ENCODE results near the gene IL24. TPM values are rescaled to one million over a fixed set of nuclear protein-coding genes. Genes with fewer than 3 reads are reported as not detected.

Gene IL24
- total and polyA plus RNA-seq, 12 donors = 0.26 TPM; not detected in 11

DNA sequence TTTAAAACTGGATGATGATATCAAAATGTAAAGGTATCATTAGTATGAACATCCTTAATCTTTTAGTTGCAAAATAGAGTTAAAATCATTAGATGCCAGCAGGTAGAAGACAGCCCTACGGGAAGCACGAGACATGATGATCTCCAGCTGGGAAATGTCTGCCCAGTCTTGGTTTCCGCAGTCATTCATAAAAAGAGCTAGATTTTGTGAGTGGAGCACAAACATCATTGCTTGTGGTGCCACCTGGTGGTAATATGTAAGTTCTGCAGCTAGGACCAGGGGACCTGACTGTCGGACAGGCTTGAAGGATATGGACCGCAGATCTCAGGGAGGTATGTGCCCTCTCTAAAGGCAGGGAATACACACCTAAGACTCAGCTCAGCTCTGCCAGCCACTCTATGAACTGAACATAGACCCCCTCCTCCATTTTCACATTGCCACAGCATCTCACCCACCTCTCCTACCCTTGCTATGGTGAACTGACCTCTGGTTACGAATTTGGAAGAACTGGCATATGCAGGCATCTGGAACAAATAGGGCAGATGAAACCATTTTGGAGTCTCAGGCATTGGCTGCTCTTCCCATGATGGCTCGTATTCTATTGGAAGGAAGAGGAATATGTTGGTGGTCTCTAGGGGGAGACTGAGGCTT is 15.3 kb downstream of the IL24 start:
- intact Hi-C loops (cut with DNase I) = loop anchor here (1.0 to 10.0 kb wide), 19 partner anchors 45 to 428 kb away; partner anchors contain the start of genes IL20 (in 3 of the 10) and DYRK3 (in 1 of the 10)
- H3K27me3 ChIP-seq = peaks cover 0 to 32% (median 15%) of the 10 kb centered on the region in 7 donors
- no peaks in the 10 kb centered on the region for H3K36me3 ChIP-seq
- no peak overlapping the region for H3K4me3 ChIP-seq
- TF ChIP-seq, protein P1, sequence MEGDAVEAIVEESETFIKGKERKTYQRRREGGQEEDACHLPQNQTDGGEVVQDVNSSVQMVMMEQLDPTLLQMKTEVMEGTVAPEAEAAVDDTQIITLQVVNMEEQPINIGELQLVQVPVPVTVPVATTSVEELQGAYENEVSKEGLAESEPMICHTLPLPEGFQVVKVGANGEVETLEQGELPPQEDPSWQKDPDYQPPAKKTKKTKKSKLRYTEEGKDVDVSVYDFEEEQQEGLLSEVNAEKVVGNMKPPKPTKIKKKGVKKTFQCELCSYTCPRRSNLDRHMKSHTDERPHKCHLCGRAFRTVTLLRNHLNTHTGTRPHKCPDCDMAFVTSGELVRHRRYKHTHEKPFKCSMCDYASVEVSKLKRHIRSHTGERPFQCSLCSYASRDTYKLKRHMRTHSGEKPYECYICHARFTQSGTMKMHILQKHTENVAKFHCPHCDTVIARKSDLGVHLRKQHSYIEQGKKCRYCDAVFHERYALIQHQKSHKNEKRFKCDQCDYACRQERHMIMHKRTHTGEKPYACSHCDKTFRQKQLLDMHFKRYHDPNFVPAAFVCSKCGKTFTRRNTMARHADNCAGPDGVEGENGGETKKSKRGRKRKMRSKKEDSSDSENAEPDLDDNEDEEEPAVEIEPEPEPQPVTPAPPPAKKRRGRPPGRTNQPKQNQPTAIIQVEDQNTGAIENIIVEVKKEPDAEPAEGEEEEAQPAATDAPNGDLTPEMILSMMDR (IDR thresholded peaks at IDR 0.05) = peak; percentile 68 to 91 (median 85)
- H3K4me1 ChIP-seq = peaks cover 4 to 29% (median 6%) of the 10 kb centered on the region in 9 donors
- ATAC-seq (peak; percentile 28 to 82 (median 66)), DNase-seq (peak in 1 of 2 donors; percentile 76)
- 21 to 22% methylated on average over 7 of the region's 7 CpGs for WGBS, 2 donors
- H3K9me3 ChIP-seq = no peaks in the 10 kb centered on the region
- no peak overlapping the region for H3K27ac ChIP-seq

DNA sequence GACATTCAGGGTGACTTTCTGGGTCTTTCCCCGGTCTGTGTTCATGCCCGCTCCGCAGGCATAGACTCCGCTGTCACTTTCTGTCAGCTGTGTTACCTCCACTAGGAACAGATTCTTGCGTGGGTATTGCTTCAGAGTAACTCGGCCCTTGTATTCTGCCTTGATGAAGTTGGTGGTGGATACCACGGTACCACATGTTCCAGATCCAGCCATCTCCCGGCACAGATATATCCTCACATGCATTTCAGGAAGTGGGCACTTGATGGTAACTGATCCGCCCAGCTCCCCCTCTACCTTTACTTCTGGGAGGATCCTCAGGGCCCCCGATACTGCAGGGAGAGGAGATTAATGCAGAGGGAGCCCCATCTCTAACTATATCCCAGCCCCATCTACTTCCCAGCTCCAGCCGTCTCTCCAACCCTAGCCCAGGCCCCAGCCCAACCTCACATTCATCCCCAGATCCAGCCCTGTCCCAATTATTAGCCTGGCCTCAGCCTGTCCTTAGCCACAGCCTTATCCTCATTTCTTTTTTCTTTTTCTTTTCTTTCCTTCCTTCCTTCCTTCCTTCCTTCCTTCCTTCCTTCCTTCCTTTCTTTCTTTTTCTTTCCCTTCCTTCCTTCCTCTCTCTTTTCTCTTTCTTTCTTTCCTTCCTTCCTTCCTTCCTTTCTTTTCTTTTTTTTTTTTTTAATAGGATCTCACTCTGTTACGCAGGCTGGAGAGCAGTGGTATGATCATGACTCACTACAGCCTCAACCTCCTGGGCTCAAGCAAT is 16.7 kb downstream of the IL24 start:
- TF ChIP-seq, protein P1 (IDR thresholded peaks at IDR 0.05) = no peak
- no peak for ATAC-seq
- Histone ChIP-seq H3K27ac (no peak overlapping the region), H3K9me3 (no peaks in the 10 kb centered on the region), H3K27me3 (peaks cover 0 to 26% (median 11%) of the 10 kb centered on the region in 7 donors), H3K36me3 (no peaks in the 10 kb centered on the region), H3K4me1 (peaks cover 4 to 26% (median 6%) of the 10 kb centered on the region in 9 donors), H3K4me3 (no peak overlapping the region)
- intact Hi-C loops (cut with DNase I) = loop anchor here (2.0 to 10.0 kb wide), 18 partner anchors 47 to 429 kb away; partner anchors contain the start of genes IL20 (in 3 of the 10) and DYRK3 (in 1 of the 10)
- 84 to 89% methylated on average over 12 of the region's 12 CpGs for WGBS, 2 donors
- no peak for DNase-seq

DNA sequence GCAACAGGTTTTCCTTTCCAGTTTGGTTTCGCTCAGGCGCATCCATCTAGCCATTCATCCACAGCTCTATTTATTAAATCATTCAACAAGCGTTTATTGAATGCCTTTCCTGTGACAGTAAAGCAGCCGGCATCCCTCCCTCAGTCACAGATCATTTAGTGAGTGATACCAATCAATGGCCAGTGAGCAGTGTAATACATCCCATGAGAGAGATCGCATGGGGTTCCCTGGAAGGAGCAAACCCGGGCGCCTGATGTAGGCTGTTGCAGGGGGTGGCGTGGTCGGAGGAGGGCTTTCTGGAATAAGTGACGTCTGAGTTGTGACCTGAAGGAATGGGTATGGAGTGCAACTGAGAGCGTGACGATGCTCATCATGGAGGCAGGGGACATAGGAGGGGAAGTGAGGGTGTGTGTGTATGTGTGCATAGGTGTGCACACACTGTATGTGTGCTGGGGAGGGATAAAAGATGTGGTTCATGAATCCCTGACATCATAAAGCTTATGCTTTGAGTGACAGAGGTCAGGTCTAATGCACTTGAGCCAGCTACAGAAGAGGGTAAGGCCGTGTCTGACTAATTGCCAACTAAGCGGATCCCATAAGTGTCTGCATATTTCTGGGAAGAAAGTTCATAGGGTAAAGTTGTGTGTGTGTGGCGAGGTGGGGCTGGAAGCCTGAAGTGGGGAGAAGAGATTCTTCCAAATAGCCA is 17.9 kb downstream of the IL24 start:
- DNase-seq = no peak
- WGBS, 2 donors = 88% methylated on average over 15 of the region's 15 CpGs
- intact Hi-C loops (cut with DNase I) = loop anchor here in 6 of 10 donors (5.0 to 10.0 kb wide), 6 partner anchors 103 to 430 kb away; no protein-coding TSS in a partner anchor
- Histone ChIP-seq H3K4me3 (no peak overlapping the region), H3K27me3 (peaks cover 0 to 14% (median 3%) of the 10 kb centered on the region in 7 donors), H3K36me3 (no peaks in the 10 kb centered on the region), H3K9me3 (no peaks in the 10 kb centered on the region), H3K27ac (no peak overlapping the region), H3K4me1 (peaks cover 0 to 13% (median 0%) of the 10 kb centered on the region in 9 donors)
- TF ChIP-seq, protein P1 (IDR thresholded peaks at IDR 0.05) = no peak
- ATAC-seq = no peak

Measured in heart right ventricle (tissue), 16 donors.